GM18867 (cell line): ENCODE data around the gene REX1BD.

Experiments used
- ATAC-seq: cut with Tn5 transposase; IDR thresholded peaks from one replicate; pipeline ENCODE4 v1.9.1; 2021; ENCODE audit warnings: mild to moderate bottlenecking, moderate library complexity; ENCODE audit not compliant: unreplicated experiment

The REX1BD gene

DNA sequence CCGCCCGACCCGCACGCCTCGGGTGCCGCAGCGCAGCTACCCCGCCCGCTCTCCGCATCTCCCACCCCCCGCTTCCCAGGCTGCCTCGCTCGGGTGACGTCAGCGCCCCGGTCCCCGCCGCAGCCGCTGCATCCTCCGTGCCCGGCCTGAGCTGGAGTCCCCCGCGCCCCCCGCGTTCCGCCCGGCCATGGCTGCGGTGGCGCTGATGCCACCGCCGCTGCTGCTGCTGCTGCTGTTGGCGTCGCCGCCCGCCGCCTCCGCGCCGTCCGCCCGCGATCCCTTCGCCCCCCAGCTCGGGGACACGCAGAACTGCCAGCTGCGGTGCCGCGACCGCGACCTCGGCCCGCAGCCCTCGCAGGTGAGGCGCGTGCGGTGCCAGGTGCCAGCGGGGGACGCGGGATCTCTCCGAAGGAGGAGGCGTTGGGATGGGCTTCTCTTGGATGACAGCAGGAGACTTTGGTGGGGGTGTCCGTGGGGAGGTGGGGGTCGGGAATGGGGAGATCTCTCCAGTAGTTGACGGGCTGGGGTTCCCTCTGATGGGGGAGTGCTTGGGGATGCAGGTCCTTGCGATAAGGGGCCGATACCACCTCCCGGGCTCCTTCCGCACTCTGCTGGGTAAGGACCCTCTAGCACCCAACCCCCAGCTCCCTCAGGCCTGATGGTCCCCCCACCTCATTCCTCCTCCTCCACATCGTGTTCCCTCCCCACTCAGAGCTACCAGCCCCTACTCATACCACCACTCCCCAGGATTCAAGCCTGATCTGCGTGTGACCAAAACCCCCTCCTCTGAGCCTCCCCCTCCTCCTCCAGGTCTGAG is 24.4 kb downstream of the REX1BD start, which contains the start of gene TMEM59L:
TSS of gene TMEM59L (plus strand) at position 99 of the 817 bp plus-strand sequence. CDS start at position 188, 89 bp downstream.
- no peak for ATAC-seq

DNA sequence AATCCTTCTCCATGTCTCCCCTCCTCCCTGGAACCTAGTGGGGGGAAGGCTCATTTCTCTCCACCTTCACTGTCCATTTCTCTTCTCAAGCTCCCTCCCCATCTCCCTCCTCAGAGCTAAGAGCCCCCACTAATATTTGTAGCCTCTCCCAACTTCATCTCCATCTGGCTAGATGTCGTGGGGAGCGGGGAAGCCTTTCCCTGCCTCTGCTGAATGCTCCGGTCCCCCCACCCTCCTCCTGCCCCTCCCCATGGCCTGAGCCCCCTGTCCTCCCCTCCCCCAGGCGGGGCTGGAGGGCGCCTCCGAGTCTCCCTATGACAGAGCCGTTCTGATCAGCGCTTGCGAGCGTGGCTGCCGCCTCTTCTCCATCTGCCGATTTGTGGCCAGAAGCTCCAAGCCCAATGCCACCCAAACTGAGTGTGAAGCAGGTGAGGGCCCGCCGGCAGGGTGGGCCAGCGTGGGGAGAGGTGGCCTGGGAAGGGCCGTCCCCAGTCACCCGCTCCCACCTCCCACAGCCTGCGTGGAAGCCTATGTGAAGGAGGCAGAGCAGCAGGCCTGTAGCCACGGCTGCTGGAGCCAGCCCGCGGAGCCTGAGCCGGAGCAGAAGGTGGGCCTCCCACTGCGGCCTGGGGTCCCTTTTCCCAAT is 25.1 kb downstream of the REX1BD start:
- ATAC-seq, result no peak

DNA sequence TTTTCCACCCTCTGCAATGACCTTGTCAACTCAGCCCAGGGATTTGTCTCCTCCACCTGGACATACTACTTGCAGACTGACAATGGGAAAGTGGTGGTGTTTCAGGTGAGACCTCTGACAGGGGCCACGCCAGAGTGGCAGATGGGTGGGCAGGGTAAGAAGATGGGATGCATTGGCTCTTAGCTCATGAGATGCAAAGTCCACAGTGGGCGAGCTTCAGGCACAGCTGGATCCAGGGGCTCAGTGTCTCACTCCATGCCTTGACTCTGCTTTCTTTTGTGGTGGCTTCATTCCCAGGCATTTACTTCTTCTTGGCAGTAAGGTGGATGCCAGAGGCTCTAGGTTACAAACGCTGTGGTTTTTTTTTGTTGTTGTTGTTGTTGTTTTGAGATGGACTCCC is 27.4 kb downstream of the REX1BD start:
- no peak for ATAC-seq

DNA sequence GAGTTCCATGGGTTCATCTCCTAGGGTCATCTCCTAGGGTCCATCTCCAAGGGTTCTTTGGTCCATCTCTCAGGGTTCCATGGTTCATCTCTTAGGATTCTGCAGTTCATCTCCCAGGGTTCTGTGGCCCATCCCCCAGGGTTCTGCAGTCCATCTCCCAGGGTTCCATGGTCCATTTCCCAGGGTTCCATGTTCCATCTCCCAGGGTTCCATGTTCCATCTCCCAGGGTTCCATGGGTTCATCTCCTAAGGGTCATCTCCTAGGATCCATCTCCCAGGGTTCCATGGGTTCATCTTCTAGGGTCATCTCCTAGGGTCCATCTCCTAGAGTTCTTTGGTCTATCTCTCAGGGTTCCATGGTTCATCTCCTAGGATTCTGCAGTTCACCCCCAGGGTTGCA is 29.0 kb downstream of the REX1BD start:
- ATAC-seq, result no peak

DNA sequence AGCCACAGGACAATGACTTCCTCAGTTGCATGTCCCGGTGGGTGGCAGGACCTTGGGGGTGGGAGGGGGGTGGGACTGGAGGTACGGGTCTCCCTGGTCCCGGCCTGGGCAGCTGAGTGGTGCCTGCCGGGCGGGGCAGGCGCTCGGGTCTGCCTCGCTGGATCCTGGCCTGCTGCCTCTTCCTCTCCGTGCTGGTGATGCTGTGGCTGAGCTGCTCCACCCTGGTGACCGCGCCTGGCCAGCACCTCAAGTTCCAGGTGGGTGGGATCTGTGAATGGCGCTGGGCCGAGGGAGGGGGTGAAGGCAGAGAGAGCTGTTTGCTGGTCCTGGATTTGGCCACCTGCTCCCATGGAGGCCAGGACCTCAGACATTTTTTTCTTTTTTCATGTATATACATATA is 29.6 kb downstream of the REX1BD start:
- no peak for ATAC-seq

DNA sequence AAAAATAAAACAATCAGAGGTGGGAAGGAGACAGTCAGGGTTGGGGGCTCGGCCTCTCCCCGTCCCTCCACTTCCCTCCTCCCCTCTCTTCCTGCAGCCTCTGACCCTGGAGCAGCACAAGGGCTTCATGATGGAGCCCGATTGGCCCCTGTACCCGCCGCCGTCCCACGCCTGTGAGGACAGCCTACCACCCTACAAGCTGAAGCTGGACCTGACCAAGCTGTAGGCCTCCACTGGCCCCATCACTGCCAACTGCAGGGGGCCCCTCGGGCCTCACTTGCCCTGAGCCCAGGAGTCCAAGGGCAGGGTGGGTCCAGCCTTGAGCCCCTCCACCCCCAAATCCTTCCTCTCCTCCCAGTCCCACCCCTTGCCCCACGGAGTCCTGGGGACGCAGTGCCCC is 31.7 kb downstream of the REX1BD start:
- ATAC-seq, result no peak

DNA sequence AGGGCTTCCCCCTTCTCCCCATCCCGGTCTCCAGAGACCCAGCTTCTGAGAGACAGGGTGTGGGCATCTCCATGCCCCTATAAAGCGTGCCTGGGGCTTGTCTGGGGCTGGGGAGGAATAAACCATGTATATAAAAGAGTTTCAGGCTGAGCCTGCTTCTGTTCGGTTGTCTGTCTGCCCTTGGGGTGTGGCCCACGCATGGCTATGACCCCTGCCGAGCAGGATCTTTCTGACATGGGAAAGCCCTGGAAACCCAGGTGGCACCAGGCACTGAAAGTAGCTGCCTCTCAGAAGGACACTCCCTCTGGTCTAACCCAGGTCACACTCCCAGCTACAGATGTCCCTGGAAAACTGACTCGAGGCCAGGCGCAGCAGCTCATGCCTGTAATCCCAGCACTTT is 32.3 kb downstream of the REX1BD start:
- no peak for ATAC-seq

DNA sequence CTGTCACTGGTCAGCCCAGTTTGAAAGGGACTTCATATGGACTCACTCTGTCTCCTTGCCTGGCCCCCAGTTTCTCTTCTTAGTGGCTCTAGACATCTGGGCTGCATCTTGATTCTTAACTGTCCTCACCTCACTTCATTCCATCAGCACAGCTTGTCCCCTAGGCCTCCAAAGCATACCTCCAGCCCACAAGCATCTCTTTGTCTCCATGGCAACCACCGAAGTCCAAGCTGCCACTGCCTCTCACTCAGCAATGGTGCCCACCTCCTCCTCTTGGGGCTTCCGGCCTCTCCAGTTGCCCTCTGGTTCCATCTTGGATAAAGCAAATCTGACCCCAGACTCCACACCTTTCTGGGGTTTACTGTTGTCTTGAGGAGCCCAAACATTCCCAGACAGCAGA is 38.3 kb downstream of the REX1BD start:
- ATAC-seq, result no peak

DNA sequence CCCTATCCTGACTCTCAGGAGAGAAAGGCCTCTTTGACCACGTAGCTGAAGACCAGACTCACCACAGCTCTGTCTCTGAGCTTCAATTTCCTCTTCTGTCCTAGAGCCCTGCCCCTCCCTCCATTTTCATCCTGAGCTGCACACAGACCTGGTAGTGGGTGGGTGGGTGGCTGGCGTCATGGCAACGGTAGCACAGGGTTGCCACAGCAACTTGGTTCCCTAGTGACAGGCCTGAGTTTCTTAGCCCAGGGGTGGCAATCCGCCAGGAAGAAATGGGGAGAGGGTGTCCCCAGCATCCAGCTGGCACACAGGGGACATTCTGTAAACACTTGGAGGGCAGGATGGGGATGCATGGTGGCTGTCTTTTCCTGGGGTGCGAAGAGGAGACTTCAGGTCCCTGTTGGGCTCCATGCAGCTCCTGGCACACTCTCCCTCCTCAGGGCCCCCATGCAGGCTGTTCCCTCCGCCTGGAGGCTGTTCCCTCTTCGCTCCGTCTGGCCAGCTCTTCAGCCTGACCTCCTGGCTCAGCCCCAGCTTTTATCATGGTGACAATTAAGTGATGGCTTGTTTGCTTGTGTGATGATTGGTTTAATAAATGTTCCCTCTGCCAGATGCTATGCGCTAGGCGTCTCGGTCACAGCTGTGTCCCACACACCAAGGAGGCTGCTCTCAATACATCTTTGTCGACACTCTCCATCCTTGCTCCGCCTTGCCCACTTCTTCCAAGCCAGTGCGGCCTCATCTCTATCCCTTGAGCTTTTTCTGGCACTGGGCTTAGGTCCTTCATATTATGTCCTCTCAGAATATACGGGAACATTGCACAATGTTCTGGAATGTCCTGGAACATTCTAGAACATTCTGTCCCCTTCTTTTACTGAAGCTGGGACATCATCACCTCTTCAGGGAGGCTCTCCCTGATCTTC is 40.8 kb downstream of the REX1BD start:
- no peak for ATAC-seq

DNA sequence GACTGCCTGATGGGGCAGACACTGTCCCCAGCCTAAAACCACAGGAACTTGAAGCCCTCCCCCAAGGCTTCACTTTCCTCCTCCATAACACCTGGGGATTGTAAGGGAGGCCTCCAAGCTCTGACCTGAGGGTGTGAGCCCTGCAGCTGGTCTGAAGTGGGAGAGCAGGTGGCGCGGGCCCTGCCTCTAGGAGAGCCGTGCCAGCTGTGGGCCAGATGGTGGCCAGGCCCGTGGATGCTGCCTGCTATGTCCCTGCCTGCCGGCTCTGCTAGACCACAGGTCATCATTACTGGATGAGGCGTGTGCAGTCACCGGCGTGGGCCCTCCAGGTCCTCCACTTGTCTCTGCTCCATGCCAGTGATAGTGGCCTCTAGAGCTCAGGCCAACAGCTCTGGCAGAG is 44.7 kb downstream of the REX1BD start:
- ATAC-seq, result no peak

DNA sequence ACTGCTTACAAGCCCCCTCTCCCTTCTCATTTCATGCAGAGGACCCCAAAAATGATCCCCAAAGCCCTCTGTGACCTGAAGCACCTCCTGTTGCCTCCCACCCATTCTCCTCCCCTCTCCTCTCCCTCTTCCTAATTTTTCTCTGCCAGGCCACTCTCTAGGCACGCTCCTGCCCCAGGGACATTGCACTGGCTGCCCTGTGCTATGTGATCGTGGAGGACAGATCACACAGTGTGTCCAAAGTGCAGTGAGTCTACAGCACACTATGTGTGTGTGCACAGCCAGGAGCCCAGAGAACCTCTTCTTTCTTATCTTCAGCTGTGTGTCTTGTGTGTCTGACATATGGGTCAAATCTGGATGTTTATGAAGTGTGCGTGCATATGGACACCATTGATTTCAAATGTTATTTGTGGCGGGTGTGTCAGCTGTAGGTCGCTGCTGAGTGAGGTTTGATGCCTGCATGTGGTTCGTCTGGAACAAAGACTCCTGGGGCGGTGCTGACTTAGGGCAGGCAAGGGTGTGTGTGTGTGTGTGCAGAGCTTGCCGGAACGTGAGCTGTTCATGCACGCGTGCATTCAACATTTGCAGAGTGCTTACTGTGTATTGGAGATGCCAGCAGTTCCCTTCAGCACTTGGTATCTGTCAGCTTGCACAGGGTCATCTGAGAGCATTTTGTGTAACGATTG is 46.2 kb downstream of the REX1BD start:
- no peak for ATAC-seq

DNA sequence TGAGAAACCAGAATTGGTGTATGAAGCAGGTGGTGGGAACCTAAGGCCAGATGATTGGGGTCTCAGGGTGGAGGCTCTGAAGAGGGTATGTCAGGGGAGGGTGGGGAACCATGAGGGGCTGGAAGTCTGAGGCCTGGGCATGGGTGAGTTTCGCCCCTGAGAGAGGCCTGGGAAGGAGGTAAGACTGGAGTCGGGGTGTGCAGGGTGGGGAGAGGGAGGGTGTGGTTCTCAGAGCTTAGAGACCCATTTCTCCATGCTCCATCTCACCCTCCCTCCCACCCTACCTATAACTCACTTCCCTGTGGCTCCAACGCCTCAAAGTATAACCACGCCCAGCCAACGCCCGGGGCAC is 47.2 kb downstream of the REX1BD start:
- ATAC-seq, result no peak

DNA sequence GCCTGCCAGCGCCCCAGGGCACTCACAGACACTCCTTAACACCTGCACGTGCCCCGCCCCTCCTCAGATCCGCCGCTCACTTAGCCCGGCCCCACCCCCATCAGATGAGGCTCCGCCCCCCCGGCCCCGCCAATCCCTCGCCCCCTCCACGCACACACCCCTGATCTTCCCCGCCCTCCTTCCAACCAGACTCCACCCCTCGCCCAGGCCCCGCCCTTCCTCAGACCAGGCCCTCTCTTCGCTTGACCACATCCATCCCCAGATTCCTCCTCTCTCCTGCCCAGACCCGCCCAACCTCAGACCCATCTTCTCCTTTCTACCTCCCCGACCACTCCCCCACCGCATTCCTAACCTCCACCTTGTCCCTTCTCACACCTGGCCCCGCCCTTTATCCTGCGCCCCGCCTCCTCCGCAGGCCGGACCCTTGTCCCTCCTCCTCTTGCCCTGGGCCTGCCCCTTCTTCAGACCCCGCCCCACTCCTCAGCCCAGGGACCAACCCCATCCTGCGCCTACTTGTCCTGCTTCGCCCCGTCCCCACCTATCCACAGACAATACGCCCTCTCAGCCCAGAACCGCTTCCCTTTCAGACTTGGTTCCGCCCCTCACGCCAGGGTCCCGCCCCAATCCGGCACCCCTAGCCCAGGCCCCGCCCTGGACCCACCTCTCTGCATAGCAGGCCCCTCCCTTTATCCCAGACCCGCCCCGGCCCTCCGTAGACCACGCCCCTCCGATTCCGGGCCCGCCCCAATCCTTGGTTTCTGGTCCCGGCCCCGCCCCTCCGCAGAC is 47.8 kb downstream of the REX1BD start:
- peak; percentile 84 for ATAC-seq

DNA sequence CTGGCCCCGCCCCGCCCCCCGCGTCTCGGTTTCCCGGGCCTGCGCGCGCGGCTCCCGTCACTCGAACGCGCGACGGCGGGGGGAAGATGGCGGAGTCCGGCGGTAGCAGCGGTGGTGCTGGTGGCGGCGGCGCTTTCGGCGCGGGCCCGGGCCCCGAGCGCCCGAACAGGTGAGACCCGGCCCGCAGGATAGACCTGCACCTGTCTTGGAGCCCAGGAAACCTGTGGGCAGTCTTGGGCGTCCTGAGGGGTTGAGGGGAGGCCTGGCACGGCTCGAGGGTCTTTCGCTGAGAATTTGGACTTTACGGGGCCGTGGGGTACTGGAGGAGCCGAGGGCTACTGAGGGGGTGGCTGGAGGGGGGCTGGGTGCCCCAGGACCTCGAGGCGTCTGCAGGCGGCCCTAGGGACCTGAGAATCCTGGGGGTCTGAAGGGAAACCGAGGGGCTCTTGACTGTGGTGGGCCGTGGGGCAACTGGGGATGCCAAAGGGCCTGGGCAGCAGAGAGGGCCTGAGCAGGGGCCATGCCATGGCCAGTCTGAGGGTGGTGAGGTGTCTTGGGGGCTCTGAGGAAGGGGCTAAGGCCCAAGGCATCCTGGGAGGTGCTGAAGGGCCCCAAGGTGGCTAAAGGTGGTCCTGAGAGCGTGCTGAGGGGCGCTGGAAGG is 48.5 kb downstream of the REX1BD start, which contains the start of gene KLHL26:
TSS of gene KLHL26 (plus strand) at position 60 of the 661 bp plus-strand sequence. CDS start at position 87, 27 bp downstream.
- no peak for ATAC-seq

DNA sequence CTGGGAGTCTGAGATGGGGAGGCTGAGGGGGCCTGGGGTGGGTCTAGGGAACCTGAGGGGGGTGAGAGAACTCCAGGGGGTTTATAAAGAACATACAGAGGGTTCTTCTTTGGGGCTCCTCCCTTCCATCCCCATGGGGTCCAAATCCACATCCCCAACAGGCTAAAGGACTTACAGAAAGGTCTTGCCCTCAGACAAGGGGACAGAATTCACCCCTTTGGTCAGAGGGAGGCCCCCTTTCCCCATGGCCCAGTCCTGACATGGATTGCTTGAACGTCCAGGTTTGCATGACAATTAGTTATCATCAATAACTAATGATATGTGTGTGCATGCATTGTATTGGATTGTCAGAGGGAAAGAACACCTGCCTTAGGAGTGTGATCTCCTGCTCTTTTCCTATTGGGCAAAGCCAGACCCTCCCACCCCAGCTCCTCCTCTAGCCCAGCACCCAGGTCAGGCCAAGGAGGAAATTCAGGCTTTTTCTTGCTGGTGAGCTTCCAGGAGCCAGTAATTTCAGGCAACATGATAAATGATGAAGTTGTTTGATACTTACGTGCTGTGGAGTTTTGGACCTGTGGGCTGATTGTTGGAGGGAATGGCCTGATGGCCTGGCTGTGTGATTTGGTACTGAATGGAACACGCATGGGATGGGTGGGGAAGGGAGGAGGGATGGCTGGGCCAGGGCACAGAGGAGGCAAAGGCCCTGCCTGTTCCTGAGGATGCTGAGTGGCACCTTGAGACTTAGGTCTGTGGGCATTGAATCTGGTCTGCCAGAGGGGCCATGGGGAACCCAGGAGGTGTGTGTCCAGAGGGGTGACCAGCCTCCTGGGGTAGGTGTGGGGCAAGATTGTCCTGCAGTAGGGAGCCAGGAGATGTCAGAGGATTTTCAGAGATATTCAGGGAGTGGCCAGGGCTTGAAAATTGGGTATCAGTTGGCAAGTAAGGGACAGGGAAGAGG is 49.4 kb downstream of the REX1BD start:
- no peak for ATAC-seq

DNA sequence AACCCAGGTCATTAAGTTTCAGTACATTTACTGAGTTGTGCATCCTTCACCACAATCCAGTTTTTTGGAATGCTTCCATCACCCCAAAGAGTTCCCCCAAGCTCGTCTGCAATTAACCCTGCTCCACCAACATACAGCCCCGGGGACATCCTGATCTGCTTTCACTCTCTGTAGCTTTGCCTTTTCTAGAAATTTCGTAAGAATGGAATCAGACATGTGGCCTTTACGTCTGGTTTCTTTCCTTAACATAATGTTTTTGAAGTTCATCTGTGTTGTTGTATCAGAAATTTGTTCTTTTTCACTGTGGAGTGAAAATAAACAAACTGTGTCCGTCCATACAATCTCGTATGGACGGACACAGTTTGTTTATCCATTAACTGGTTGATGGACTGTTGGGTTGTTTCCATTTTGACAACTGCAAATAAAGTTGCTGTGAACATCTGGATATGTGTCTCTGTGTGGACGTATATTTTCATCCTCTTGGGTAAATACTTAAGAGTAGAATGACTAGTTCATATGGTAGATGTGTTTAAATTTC is 51.2 kb downstream of the REX1BD start:
- no peak for ATAC-seq
